ENCODE results near the gene PFKL. TPM values are rescaled to one million over a fixed set of nuclear protein-coding genes. Genes with fewer than 3 reads are reported as not detected.

PFKL gene
- total and polyA plus RNA-seq, 2 of the 8 experiments (the other 6 are each of a cell fraction or from before 2014, with no cell fraction given): 80.2 to 82.3 TPM

GRCh38 chr21:44273046-44273445, 26.8 kb upstream of the PFKL start:
- Histone ChIP-seq H2AK5ac (ENCODE audit: low read depth, low read length) (no peak overlapping the region), H3K27me3 (replicated peaks in 1 of 4; ENCODE audit: control insufficient read depth in 3 of 4, extremely low read depth in 1 of 4, insufficient read depth in 3 of 4, low read length in 3 of 4) (no peaks in the 10 kb centered on the region), H3K36me3 (ENCODE audit: control insufficient read depth in 2 of 4, insufficient read depth in 4 of 4, low read length in 3 of 4) (no peaks in the 10 kb centered on the region), H2BK120ac (replicated peaks; ENCODE audit: low read depth, low read length) (no peak overlapping the region), H2BK15ac (ENCODE audit: low read length) (no peak overlapping the region), H2AFZ (ENCODE audit: low read length) (no peak overlapping the region), H3K23me2 (ENCODE audit: low read depth, low read length) (no peaks in the 10 kb centered on the region; the same call in 1 of the 2 replicates), H3K14ac (ENCODE audit: insufficient read length) (no peak overlapping the region), H3K4me2 (ENCODE audit: insufficient read depth in 1 of 2, low read depth in 2 of 2, low read length in 2 of 2) (no peak overlapping the region), H4K91ac (replicated peaks; ENCODE audit: insufficient read length, low read length) (no peak overlapping the region), H3K23ac (ENCODE audit: insufficient read length) (no peak overlapping the region), H3K4ac (replicated peaks; ENCODE audit: insufficient read length, low read depth, low read length) (no peak overlapping the region), H2BK5ac (ENCODE audit: low read depth, low read length) (no peak overlapping the region), H3K27ac (ENCODE audit: low read depth, low read length) (no peak overlapping the region), H3K9ac (replicated peaks in 1 of 4; ENCODE audit: extremely low read depth in 1 of 4, low read depth in 3 of 4, low read length in 3 of 4) (no peak overlapping the region), H3K9me3 (ENCODE audit: insufficient read depth in 2 of 2, low read depth in 1 of 2, low read length in 1 of 2) (no peaks in the 10 kb centered on the region), H4K8ac (ENCODE audit: extremely low read depth, insufficient read depth, low read length) (peak overlapping the region; percentile 79; the same call in 1 of the 2 replicates), H3K18ac (ENCODE audit: extremely low read depth, low read length) (no peak overlapping the region), H3K4me1 (replicated peaks in 1 of 4; ENCODE audit: control insufficient read depth in 3 of 4, insufficient read depth in 4 of 4, low read length in 3 of 4) (no peaks in the 10 kb centered on the region; a peak in 2 of 7 replicates), H2BK12ac (ENCODE audit: low read depth, low read length) (no peak overlapping the region), H3K4me3 (ENCODE audit: extremely low read depth in 1 of 4, insufficient read depth in 2 of 4, low read depth in 3 of 4, low read length in 4 of 4) (no peak overlapping the region), H2BK20ac (ENCODE audit: low read length) (no peak overlapping the region), H3K79me1 (ENCODE audit: low read depth, low read length) (no peaks in the 10 kb centered on the region), H4K5ac (ENCODE audit: insufficient read length, low read depth, low read length) (no peak overlapping the region), H3K79me2 (ENCODE audit: control insufficient read depth in 1 of 2, insufficient read depth in 2 of 2, low read length in 2 of 2) (no peaks in the 10 kb centered on the region), H4K20me1 (replicated peaks in 1 of 2; ENCODE audit: control insufficient read depth in 1 of 2, insufficient read depth in 2 of 2, low read length in 2 of 2) (no peaks in the 10 kb centered on the region), H3K56ac (replicated peaks; ENCODE audit: insufficient read length, low read depth, low read length) (no peak overlapping the region)
- ChIA-PET POLR2A (ENCODE audit: partially characterized antibody) (no interaction called here), CTCF (ENCODE audit: partially characterized antibody) (interaction anchor here (1.3 to 1.7 kb wide), 2 partner anchors 25 to 200 kb away, joined by 3 to 7 read pairs; no protein-coding TSS in a partner anchor)
- 88% methylated on average over 7 of the region's 7 CpGs; no CpG with 5 or more reads in 1 of the 2 experiments for WGBS, 2 experiments (ENCODE audit: extremely low coverage in 1 of 2, insufficient coverage in 1 of 2, insufficient read length in 1 of 2, insufficient replicate concordance in 2 of 2, low coverage in 1 of 2, low lambda C conversion rate in 2 of 2, missing lambda C conversion rate in 1 of 2)
- FAIRE-seq (no peak), DNase-seq (ENCODE audit: low read depth in 1 of 2, low spot score in 2 of 2) (no peak)
- TF ChIP-seq EP300 (IDR thresholded peaks at IDR 0.05; ENCODE audit: borderline replicate concordance in 1 of 2, low read depth in 2 of 2, low read length in 2 of 2) (no peak), EZH2 (IDR thresholded peaks at IDR 0.05; ENCODE audit: low read depth, low read length, severe bottlenecking) (no peak), CTBP2 (IDR thresholded peaks at IDR 0.05; ENCODE audit: borderline replicate concordance, insufficient read depth, insufficient read length, low read length) (no peak), RXRA (IDR thresholded peaks at IDR 0.05; ENCODE audit: insufficient read depth, low read depth, low read length) (no peak), SP4 (IDR thresholded peaks at IDR 0.05; ENCODE audit: low read length) (no peak), RAD21 (IDR thresholded peaks at IDR 0.05 in 1 of 2, conservative IDR thresholded peaks at IDR 0.05 in 1 of 2; ENCODE audit: low read depth in 2 of 2, low read length in 2 of 2) (no peak), NRF1 (IDR thresholded peaks at IDR 0.05; ENCODE audit: low read depth, low read length) (no peak), EGR1 (IDR thresholded peaks at IDR 0.05; ENCODE audit: borderline replicate concordance, low read depth, low read length) (no peak), TAF7 (optimal IDR thresholded peaks at IDR 0.05; ENCODE audit: borderline replicate concordance, low read depth, low read length) (no peak), SRF (IDR thresholded peaks at IDR 0.05; ENCODE audit: low read depth, low read length) (no peak), POU5F1 (IDR thresholded peaks at IDR 0.05; ENCODE audit: low read depth, low read length) (no peak), ZNF274 (IDR thresholded peaks at IDR 0.05; ENCODE audit: borderline replicate concordance, extremely low read depth, low read length) (no peak), RNF2 (IDR thresholded peaks at IDR 0.05; ENCODE audit: borderline replicate concordance, low read depth, low read length, missing control alignments, poor library complexity, severe bottlenecking) (no peak)

All from H1 (cell line).